Sigmoid colon (tissue), 4 donors: ENCODE results near the gene DLL3.

Experiments used
- CTCF ChIP-seq, 4 experiments: fragments of 450-650 bp in 3 of 4; fragments of 200-600 bp in 1 of 4; IDR thresholded peaks; one replicate each; pipeline ENCODE4 v1.5.1; 2016 to 2019; ENCODE audit warnings: antibody characterized with exemption in 4 of 4, mild to moderate bottlenecking in 3 of 4, moderate library complexity in 2 of 4
- POLR2A ChIP-seq, 2 donors: fragments of 450-650 bp; IDR thresholded peaks; one replicate each; pipeline ENCODE4 v1.6.1; 2016; ENCODE audit warnings: antibody characterized with exemption in 2 of 2, mild to moderate bottlenecking in 2 of 2, moderate library complexity in 2 of 2
- POLR2AphosphoS5 ChIP-seq, 4 donors: sonication (generic); formaldehyde crosslinking; IDR thresholded peaks; one replicate each; pipeline ENCODE4 v1.6.1; 2017; ENCODE audit warnings: antibody characterized with exemption in 4 of 4

- TF ChIP-seq CTCF (IDR thresholded peaks at IDR 0.05) (no peak), POLR2A (IDR thresholded peaks at IDR 0.05) (no peak), POLR2AphosphoS5 (IDR thresholded peaks at IDR 0.05) (no peak)
These were observed 17.6 kb upstream of the DLL3 start for GRCh38 chr19:39481229-39481545.
